ENCODE results near the gene CTSH. TPM values are rescaled to one million over a fixed set of nuclear protein-coding genes. Genes with fewer than 3 reads are reported as not detected.
A peak's percentile ranks its signal among the peaks of the same experiment; 100 is the strongest.

Gene CTSH
- total RNA-seq, 1 donor from 2014 or later, result 5.7 TPM

- H3K9me3 Mint-ChIP-seq (ENCODE audit: unreplicated experiment), result peaks cover 3% of the 10 kb centered on the region
- no peaks in the 10 kb centered on the region for H3K36me3 Mint-ChIP-seq (ENCODE audit: low read depth, unreplicated experiment)
- no peak overlapping the region for H3K4me3 ChIP-seq (ENCODE audit: insufficient read depth, low read depth, low read length)
- H3K27ac Mint-ChIP-seq (ENCODE audit: unreplicated experiment), result no peak overlapping the region
- H3K27me3 ChIP-seq (ENCODE audit: insufficient read depth, low read length), result no peaks in the 10 kb centered on the region
- H3K9ac ChIP-seq (ENCODE audit: low read length), result no peak overlapping the region
- DNase-seq (ENCODE audit: low read depth) (no peak), FAIRE-seq (no peak)
- H3K4me1 Mint-ChIP-seq (ENCODE audit: low read depth, unreplicated experiment), result peaks cover 17% of the 10 kb centered on the region
- H3K36me3 ChIP-seq (ENCODE audit: insufficient read depth, low read length), result no peaks in the 10 kb centered on the region
- H3K4me2 ChIP-seq (ENCODE audit: low read length), result no peak overlapping the region
- peaks cover 18% of the 10 kb centered on the region for H3K27me3 Mint-ChIP-seq (ENCODE audit: low read depth, unreplicated experiment)
- H3K27ac ChIP-seq (ENCODE audit: low read depth, low read length), result no peak overlapping the region
- no peaks in the 10 kb centered on the region for H4K20me1 ChIP-seq (ENCODE audit: insufficient read depth, low read length)
- H2AFZ ChIP-seq (ENCODE audit: low read depth, low read length), result peak overlapping the region; percentile 75
- H3K79me2 ChIP-seq (ENCODE audit: insufficient read depth, low read length), result no peaks in the 10 kb centered on the region
- no peak overlapping the region for H3K4me3 Mint-ChIP-seq (ENCODE audit: unreplicated experiment)
- no peaks in the 10 kb centered on the region for H3K9me3 ChIP-seq (ENCODE audit: insufficient read depth, low read depth, low read length)
- no peaks in the 10 kb centered on the region for H3K4me1 ChIP-seq (ENCODE audit: insufficient read depth, low read length)
- TF ChIP-seq CTCF (IDR thresholded peaks at IDR 0.05; ENCODE audit: insufficient read depth, low read depth, low read length) (no peak), EZH2 (IDR thresholded peaks at IDR 0.05; ENCODE audit: insufficient read depth, low read length) (no peak)
Measured at GRCh38 chr15:78978601-78979179, 33.8 kb upstream of the CTSH start.

GRCh38 chr15:78977591-78978347, 32.9 kb upstream of the CTSH start:
- Histone ChIP-seq H3K36me3 (ENCODE audit: insufficient read depth, low read length) (no peaks in the 10 kb centered on the region), H3K9me3 (ENCODE audit: insufficient read depth, low read depth, low read length) (no peaks in the 10 kb centered on the region), H2AFZ (ENCODE audit: low read depth, low read length) (no peak overlapping the region), H3K4me2 (ENCODE audit: low read length) (no peak overlapping the region), H3K4me3 (ENCODE audit: insufficient read depth, low read depth, low read length) (no peak overlapping the region), H3K4me1 (ENCODE audit: insufficient read depth, low read length) (no peaks in the 10 kb centered on the region), H3K79me2 (ENCODE audit: insufficient read depth, low read length) (no peaks in the 10 kb centered on the region), H3K27ac (ENCODE audit: low read depth, low read length) (no peak overlapping the region), H4K20me1 (ENCODE audit: insufficient read depth, low read length) (no peaks in the 10 kb centered on the region), H3K9ac (ENCODE audit: low read length) (no peak overlapping the region), H3K27me3 (ENCODE audit: insufficient read depth, low read length) (no peaks in the 10 kb centered on the region)
- Mint-ChIP-seq H3K27ac (ENCODE audit: unreplicated experiment) (no peak overlapping the region), H3K4me3 (ENCODE audit: unreplicated experiment) (no peak overlapping the region), H3K9me3 (ENCODE audit: unreplicated experiment) (peaks cover 2% of the 10 kb centered on the region), H3K27me3 (ENCODE audit: low read depth, unreplicated experiment) (peaks cover 25% of the 10 kb centered on the region), H3K36me3 (ENCODE audit: low read depth, unreplicated experiment) (no peaks in the 10 kb centered on the region), H3K4me1 (ENCODE audit: low read depth, unreplicated experiment) (peaks cover 9% of the 10 kb centered on the region)
- TF ChIP-seq EZH2 (IDR thresholded peaks at IDR 0.05; ENCODE audit: insufficient read depth, low read length) (no peak), CTCF (IDR thresholded peaks at IDR 0.05; ENCODE audit: insufficient read depth, low read depth, low read length) (no peak)
- no peak for DNase-seq (ENCODE audit: low read depth)
- FAIRE-seq, result no peak

GRCh38 chr15:78977091-78977571, 32.3 kb upstream of the CTSH start:
- Histone ChIP-seq H3K4me1 (ENCODE audit: insufficient read depth, low read length) (no peaks in the 10 kb centered on the region), H3K36me3 (ENCODE audit: insufficient read depth, low read length) (no peaks in the 10 kb centered on the region), H3K4me2 (ENCODE audit: low read length) (no peak overlapping the region), H2AFZ (ENCODE audit: low read depth, low read length) (no peak overlapping the region), H3K79me2 (ENCODE audit: insufficient read depth, low read length) (no peaks in the 10 kb centered on the region), H3K4me3 (ENCODE audit: insufficient read depth, low read depth, low read length) (no peak overlapping the region), H3K27me3 (ENCODE audit: insufficient read depth, low read length) (no peaks in the 10 kb centered on the region), H3K9me3 (ENCODE audit: insufficient read depth, low read depth, low read length) (no peaks in the 10 kb centered on the region), H4K20me1 (ENCODE audit: insufficient read depth, low read length) (no peaks in the 10 kb centered on the region), H3K27ac (ENCODE audit: low read depth, low read length) (no peak overlapping the region), H3K9ac (ENCODE audit: low read length) (no peak overlapping the region)
- TF ChIP-seq CTCF (IDR thresholded peaks at IDR 0.05; ENCODE audit: insufficient read depth, low read depth, low read length), result no peak
- TF ChIP-seq EZH2 (IDR thresholded peaks at IDR 0.05; ENCODE audit: insufficient read depth, low read length), result no peak
- H3K4me3 Mint-ChIP-seq (ENCODE audit: unreplicated experiment), result no peak overlapping the region
- H3K4me1 Mint-ChIP-seq (ENCODE audit: low read depth, unreplicated experiment), result peaks cover 3% of the 10 kb centered on the region
- H3K9me3 Mint-ChIP-seq (ENCODE audit: unreplicated experiment), result no peaks in the 10 kb centered on the region
- no peak for DNase-seq (ENCODE audit: low read depth)
- H3K36me3 Mint-ChIP-seq (ENCODE audit: low read depth, unreplicated experiment), result no peaks in the 10 kb centered on the region
- H3K27ac Mint-ChIP-seq (ENCODE audit: unreplicated experiment), result no peak overlapping the region
- no peak for FAIRE-seq
- H3K27me3 Mint-ChIP-seq (ENCODE audit: low read depth, unreplicated experiment), result peaks cover 25% of the 10 kb centered on the region

Data from astrocyte (in vitro differentiated cells and primary cell).